ENCODE measurements around the gene NRDE2. TPM values are rescaled to one million over a fixed set of nuclear protein-coding genes. Genes with fewer than 3 reads are reported as not detected.
"Not testable (repeated sequence)": the region's sequence is repeated elsewhere in the genome, so short reads cannot be mapped to it uniquely, and the experiment has no call there.

NRDE2 gene
- total RNA-seq, 1 donor: 12.1 TPM

DNA sequence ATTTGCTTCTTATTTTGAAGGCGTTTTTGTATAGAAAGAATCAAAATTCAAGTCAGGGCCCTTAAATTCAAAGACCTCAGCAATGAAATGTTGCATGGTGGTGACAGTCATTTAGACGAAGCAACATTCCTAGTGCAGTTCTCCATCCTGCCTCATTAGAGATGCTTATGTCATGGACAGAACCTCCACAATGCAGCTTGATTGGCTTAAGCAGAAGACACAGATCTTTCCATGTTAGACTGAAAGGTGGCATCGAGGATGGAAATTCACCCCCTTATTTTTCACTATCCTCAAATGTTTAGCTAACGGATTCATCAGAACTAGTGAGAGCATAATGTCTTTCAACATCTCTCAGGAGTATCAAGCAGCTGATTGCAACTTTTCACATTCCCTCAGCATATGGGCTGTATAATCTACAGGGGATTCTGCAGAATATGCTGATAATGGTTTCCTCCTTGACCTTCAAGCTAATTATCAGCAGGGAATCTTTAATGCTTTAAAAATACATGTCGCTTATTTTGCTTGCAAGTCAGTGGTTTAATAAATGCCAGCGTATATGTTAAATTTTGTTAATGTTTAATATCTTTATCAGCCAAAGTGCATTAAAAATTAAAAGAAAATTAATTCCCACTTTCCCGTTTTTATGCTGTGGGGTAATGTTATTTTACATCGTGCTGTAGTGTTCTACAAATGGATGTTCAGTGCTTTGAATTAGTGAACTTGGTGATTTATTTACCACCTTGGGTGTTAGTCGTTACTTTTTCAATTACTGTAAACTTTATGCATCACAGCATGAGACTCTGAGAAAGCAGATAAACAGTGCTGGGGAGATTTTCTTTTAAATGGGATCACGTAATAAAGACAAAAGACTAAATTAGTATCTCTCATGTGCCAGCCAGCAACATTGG is 12.8 kb upstream of the NRDE2 start:
- no peak for DNase-seq (ENCODE audit: low read depth)
- TF ChIP-seq, protein P1, sequence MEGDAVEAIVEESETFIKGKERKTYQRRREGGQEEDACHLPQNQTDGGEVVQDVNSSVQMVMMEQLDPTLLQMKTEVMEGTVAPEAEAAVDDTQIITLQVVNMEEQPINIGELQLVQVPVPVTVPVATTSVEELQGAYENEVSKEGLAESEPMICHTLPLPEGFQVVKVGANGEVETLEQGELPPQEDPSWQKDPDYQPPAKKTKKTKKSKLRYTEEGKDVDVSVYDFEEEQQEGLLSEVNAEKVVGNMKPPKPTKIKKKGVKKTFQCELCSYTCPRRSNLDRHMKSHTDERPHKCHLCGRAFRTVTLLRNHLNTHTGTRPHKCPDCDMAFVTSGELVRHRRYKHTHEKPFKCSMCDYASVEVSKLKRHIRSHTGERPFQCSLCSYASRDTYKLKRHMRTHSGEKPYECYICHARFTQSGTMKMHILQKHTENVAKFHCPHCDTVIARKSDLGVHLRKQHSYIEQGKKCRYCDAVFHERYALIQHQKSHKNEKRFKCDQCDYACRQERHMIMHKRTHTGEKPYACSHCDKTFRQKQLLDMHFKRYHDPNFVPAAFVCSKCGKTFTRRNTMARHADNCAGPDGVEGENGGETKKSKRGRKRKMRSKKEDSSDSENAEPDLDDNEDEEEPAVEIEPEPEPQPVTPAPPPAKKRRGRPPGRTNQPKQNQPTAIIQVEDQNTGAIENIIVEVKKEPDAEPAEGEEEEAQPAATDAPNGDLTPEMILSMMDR (IDR thresholded peaks at IDR 0.05; ENCODE audit: insufficient read depth, low read depth, low read length): no peak
- no peak overlapping the region for H3K4me3 ChIP-seq (ENCODE audit: low read depth, low read length)

DNA sequence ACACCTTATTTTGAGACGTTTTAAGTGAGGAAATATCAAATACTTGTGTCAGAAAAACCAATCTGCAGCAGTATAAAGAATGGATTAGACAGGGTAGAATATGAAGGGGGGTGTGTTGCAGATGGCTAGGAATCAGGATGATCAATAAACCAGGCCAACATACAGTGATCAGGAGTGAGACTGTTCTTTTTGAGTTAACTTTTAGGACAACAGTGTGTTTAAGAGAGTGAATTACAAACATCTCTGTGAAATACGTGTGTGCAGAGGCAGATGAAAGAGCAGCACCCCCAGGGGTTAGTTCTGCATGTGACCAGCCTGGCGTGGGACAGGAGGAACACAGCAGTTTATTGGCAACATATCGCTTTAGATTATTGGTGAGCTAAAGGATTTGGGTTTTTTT is 10.6 kb upstream of the NRDE2 start:
- no peak overlapping the region for H3K4me3 ChIP-seq (ENCODE audit: low read depth, low read length)
- TF ChIP-seq, protein P1 (IDR thresholded peaks at IDR 0.05; ENCODE audit: insufficient read depth, low read depth, low read length): no peak
- DNase-seq (ENCODE audit: low read depth): no peak

DNA sequence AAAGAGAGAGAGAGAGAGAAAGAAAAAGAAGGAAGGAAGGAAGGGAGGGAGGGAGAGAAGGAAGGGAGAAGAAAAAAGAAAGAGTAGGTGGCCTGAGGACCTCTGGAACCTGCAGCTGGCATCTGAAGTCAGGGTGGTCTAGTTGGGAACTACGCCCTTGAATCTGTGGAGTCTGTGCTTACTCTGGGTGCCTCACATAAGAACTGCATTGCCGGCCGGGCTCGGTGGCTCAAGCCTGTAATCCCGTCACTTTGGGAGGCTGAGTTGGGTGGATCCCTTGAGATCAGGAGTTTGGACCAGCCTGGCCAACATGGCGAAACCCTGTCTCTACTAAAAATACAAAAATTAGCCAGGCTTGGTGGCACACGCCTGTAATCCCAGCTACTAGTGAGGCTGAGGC is 10.0 kb upstream of the NRDE2 start:
- no peak for DNase-seq (ENCODE audit: low read depth)
- TF ChIP-seq, protein P1 (IDR thresholded peaks at IDR 0.05; ENCODE audit: insufficient read depth, low read depth, low read length): no peak

DNA sequence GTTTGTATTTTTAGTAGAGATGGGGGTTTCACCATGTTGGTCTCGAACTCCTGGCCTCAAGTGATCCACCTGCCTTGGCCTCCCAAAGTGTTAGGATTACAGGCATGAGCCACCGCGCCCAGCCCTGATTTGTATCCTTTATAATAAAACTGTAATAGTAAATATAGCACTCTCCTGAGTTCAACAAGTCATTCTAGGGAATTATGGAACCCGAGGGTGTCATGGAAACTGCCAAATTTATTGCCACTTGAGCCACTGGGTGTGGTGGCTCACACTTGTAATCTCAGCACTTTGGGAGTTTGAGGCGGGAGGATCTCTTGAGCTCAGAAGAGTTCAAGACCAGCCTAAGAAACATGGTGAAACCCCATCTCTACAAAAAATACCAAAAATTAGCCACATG is 9.5 kb upstream of the NRDE2 start:
- H3K4me3 ChIP-seq (ENCODE audit: low read depth, low read length); DNase-seq (ENCODE audit: low read depth): not testable (repeated sequence)

More for the DNA sequence above, 10.0 kb upstream of the NRDE2 start:
- H3K4me3 ChIP-seq (ENCODE audit: low read depth, low read length): no peak overlapping the region

DNA sequence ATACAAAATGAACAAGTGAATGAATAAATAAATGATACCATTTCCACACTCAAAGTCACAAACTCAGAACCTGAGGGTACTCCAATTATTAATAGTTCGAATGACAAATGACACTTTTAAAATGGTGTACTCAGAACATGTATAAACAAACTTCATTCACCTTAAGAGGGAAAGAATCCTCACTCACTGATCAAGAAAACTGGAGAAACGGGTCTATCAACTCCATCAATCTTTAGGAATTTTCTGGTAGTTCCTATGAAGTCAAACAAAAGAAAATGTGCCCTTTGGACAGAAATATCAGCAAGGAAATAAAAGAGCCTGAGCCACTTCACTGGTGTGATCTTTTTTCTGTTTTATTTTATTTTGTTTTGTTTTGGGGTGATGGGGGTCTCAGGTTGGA is 5.2 kb upstream of the NRDE2 start:
- no peak for DNase-seq (ENCODE audit: low read depth)
- no peak overlapping the region for H3K4me3 ChIP-seq (ENCODE audit: low read depth, low read length)
- TF ChIP-seq, protein P1 (IDR thresholded peaks at IDR 0.05; ENCODE audit: insufficient read depth, low read depth, low read length): no peak

DNA sequence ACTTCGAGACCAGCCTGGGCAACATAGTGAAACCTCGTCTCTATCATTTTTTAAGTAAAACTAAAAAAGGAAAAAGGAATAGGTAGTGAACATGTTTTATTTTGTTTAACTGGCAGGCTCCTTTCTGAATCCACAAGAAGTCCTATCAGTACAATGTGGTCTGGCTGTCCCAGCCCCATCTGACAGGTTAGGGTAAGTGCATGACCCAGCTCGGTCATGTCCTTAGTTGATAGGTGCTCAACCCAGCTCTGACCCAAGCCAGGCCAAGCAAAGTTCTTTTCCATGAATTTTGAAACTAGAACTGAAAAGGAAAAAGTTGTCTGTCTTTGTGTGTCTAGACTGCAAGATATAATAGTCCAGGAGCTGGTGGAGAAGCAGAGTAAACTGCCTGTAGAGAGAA is 4.7 kb upstream of the NRDE2 start:
- DNase-seq (ENCODE audit: low read depth): no peak
- H3K4me3 ChIP-seq (ENCODE audit: low read depth, low read length): no peak overlapping the region
- TF ChIP-seq, protein P1 (IDR thresholded peaks at IDR 0.05; ENCODE audit: insufficient read depth, low read depth, low read length): no peak

DNA sequence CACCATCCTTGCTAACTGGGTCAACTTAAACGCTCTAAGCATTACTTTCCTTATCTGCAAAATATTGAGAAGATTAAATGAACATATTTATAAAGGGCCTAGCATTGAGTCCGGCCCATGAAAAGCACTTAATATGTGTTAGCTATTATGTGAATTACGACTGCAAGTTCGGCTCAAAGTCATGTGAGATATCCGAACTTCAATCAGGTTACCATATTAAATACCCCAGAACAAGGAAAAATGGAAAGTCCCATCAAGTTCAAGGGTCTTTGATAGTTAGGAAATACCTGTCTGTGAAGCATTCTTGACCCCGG is 487 bp upstream of the NRDE2 start:
- TF ChIP-seq, protein P1 (IDR thresholded peaks at IDR 0.05; ENCODE audit: insufficient read depth, low read depth, low read length): no peak
- no peak for DNase-seq (ENCODE audit: low read depth)
- peak overlapping the region; percentile 79 for H3K4me3 ChIP-seq (ENCODE audit: low read depth, low read length)

Data from fibroblast of villous mesenchyme (primary cell).